GM12892 (cell line): ENCODE data around the gene APC2.

ENCODE experiments used
- POLR2A ChIP-seq: IDR thresholded peaks from 2 replicates; pipeline ENCODE4 v1.6.1; 2011; ENCODE audit warnings: low read depth, low read length, control low read depth
- POLR2AphosphoS5 ChIP-seq: IDR thresholded peaks from 2 replicates; pipeline ENCODE4 v1.6.1; 2011; ENCODE audit warnings: low read depth, low read length, control low read depth
- TAF1 ChIP-seq: IDR thresholded peaks from 2 replicates; pipeline ENCODE4 v1.6.1; 2011; ENCODE audit warnings: low read depth, mild to moderate bottlenecking, control low read depth, low read length, borderline replicate concordance

DNA sequence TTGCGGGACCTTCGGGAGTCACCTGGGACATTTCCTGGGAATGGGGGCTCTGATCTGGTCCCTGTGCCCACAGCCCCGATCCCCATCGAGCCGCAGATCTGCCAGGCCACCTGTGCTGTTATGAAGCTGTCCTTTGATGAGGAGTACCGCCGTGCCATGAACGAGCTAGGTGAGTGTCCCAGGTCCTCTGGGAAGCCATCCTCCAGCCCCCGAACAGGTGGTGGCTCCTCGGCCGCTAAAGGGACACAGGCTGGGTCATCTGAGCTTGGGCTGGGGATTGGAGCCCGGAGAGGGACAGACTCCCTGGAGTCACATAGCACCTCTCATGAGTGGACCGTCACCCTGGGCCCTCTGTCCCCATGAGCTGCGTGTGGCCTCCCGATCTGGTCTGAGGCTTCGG is 8.0 kb downstream of the APC2 start:
- TF ChIP-seq TAF1 = no peak
- TF ChIP-seq POLR2AphosphoS5 = no peak
- TF ChIP-seq POLR2A = no peak
